HepG2 (cell line): ENCODE data around the gene HTRA3. TPM values are rescaled to one million over a fixed set of nuclear protein-coding genes. Genes with fewer than 3 reads are reported as not detected.

ENCODE experiments used
- CCDC6 ChIP-seq: sonication (generic); formaldehyde crosslinking; IDR thresholded peaks from 2 replicates; pipeline ENCODE4 v1.8.1; 2022; ENCODE audit warnings: mild to moderate bottlenecking, missing genetic modification reagents, moderate library complexity
- CREB1 ChIP-seq, 2 experiments: fragments of 450-650 bp in 1 of 2; IDR thresholded peaks; 2 replicates each; pipeline ENCODE4 v1.6.1; 2016 to 2017; ENCODE audit warnings: control low read depth in 1 of 2, mild to moderate bottlenecking in 1 of 2, missing compliant biosample characterization in 1 of 2, missing genetic modification characterization in 1 of 2
- GABPB1 ChIP-seq: IDR thresholded peaks from 2 replicates; pipeline ENCODE4 v1.6.1; 2016; ENCODE audit warnings: mild to moderate bottlenecking, missing genetic modification reagents, moderate library complexity, missing compliant biosample characterization
- NBN ChIP-seq: fragments of 450-650 bp; conservative IDR thresholded peaks from 2 replicates; pipeline ENCODE4 v1.6.1; 2017
- PRPF4 ChIP-seq: fragments of 200-400 bp; formaldehyde crosslinking; IDR thresholded peaks from 2 replicates; pipeline ENCODE4 v1.6.1; 2016; ENCODE audit warnings: low read length, low read depth; ENCODE audit not compliant: poor library complexity, severe bottlenecking
- RARA ChIP-seq: IDR thresholded peaks from 2 replicates; pipeline ENCODE4 v1.6.1; 2016; ENCODE audit warnings: missing genetic modification reagents, missing compliant biosample characterization
- RFX1 ChIP-seq: fragments of 450-650 bp; IDR thresholded peaks from 2 replicates; pipeline ENCODE4 v1.6.1; 2017
- SALL2 ChIP-seq: sonication (generic); formaldehyde crosslinking; IDR thresholded peaks from 2 replicates; pipeline ENCODE4 v1.8.1; 2023; ENCODE audit warnings: mild to moderate bottlenecking, missing genetic modification reagents, inconsistent platforms
- ZBTB1 ChIP-seq: sonication (generic); formaldehyde crosslinking; IDR thresholded peaks from 2 replicates; pipeline ENCODE4 v1.4.0; 2020; ENCODE audit warnings: missing genetic modification reagents, borderline replicate concordance
- ZFX ChIP-seq: sonication (generic); formaldehyde crosslinking; IDR thresholded peaks from 2 replicates; pipeline ENCODE4 v1.4.0; 2020; ENCODE audit warnings: mild to moderate bottlenecking, low read depth, missing genetic modification reagents, moderate library complexity
- ZKSCAN1 ChIP-seq: fragments of 150-350 bp; IDR thresholded peaks from 2 replicates; pipeline ENCODE4 v1.6.1; 2014; ENCODE audit warnings: low read length
- ZKSCAN8 ChIP-seq: IDR thresholded peaks from 2 replicates; pipeline ENCODE4 v1.6.1; 2016; ENCODE audit warnings: borderline replicate concordance, missing genetic modification reagents, missing compliant biosample characterization
- ZNF749 ChIP-seq: sonication (generic); formaldehyde crosslinking; IDR thresholded peaks from 2 replicates; pipeline ENCODE4 v1.8.0; 2022; ENCODE audit warnings: mild to moderate bottlenecking, missing genetic modification reagents, moderate library complexity, borderline replicate concordance
- ZNF83 ChIP-seq: sonication (generic); formaldehyde crosslinking; IDR thresholded peaks from 2 replicates; pipeline ENCODE4 v1.4.0; 2020; ENCODE audit warnings: missing genetic modification reagents, mild to moderate bottlenecking, borderline replicate concordance
- polyA plus RNA-seq, 8 experiments: library from polyadenylated mRNA; depleted of rRNA in 3 of 8; stranded (reverse) in 7 of 8; unstranded in 1 of 8; fragments of >200 nt; fragmentation: Illumina TruSeq in 4 of 8; extraction: Trizol in 4 of 8; gene quantifications; 2 replicates each; pipeline versions ENCODE4 v1.2.1 to v1.2.3, GENCODE V29; 2011 to 2016; ENCODE audit warnings: low read depth in 4 of 8, missing spikeins in 1 of 8, mixed read lengths in 1 of 8; ENCODE audit not compliant: insufficient read depth in 1 of 8
- total RNA-seq, 5 experiments: library from RNA; depleted of rRNA; stranded (reverse); fragments of >200 nt; fragmentation: Illumina TruSeq; extraction: Trizol; gene quantifications; 2 replicates each; pipeline ENCODE4 v1.2.3, GENCODE V29; 2016; ENCODE audit warnings: low read depth in 1 of 5
- TF ChIP-seq, protein P1 (sequence below): sonication (generic); formaldehyde crosslinking; IDR thresholded peaks from 2 replicates; pipeline ENCODE4 v1.4.0; 2020; ENCODE audit warnings: mild to moderate bottlenecking, missing genetic modification reagents
- TF ChIP-seq, protein P2 (sequence below): sonication (generic); formaldehyde crosslinking; IDR thresholded peaks from 2 replicates; pipeline ENCODE4 v1.9.0; 2022; ENCODE audit warnings: low read depth, missing genetic modification reagents

The HTRA3 gene
- total and polyA plus RNA-seq, 2 of the 13 experiments (the other 11 are each of a cell fraction or from before 2014, with no cell fraction given) = 0.17 TPM; not detected in 1

DNA sequence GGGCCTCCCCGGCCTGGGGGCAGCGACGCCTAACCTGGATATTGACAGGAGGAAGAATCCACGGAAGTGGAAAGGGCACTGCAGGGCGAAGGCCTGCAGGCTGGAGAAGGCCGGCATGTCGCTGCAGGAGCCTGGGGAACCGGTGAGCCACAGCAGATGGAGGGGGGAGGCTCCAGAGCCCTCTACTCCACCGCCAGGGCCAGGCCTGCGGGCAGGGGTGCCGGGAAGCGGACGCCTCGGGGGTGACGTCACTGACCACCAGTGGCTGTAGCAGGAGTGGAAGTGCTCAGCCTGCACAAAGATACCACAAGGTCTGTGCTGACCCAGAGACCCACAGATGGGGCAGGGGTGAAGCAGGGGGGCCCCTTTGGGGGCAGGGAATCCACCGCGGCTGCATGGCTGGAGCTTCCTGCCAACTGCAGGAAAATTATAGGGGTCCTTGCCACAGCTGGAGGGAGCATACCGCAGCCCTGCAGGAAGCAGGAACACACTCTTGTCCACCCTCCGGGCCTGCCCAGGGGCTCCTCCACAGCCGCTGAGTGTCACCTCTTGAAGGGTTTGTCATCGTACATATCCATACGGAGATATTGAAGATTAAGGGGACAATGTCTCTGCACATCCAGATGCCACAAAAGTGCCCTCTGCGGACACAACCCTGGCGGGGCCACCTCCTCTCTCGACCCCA is 7.6 kb upstream of the HTRA3 start (continued):
- TF ChIP-seq, protein P1, sequence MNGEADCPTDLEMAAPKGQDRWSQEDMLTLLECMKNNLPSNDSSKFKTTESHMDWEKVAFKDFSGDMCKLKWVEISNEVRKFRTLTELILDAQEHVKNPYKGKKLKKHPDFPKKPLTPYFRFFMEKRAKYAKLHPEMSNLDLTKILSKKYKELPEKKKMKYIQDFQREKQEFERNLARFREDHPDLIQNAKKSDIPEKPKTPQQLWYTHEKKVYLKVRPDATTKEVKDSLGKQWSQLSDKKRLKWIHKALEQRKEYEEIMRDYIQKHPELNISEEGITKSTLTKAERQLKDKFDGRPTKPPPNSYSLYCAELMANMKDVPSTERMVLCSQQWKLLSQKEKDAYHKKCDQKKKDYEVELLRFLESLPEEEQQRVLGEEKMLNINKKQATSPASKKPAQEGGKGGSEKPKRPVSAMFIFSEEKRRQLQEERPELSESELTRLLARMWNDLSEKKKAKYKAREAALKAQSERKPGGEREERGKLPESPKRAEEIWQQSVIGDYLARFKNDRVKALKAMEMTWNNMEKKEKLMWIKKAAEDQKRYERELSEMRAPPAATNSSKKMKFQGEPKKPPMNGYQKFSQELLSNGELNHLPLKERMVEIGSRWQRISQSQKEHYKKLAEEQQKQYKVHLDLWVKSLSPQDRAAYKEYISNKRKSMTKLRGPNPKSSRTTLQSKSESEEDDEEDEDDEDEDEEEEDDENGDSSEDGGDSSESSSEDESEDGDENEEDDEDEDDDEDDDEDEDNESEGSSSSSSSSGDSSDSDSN (CRISPR knock-in tag) = 0 out of 2 replicates have a peak, but pooled peaks have one; percentile 28
- TF ChIP-seq PRPF4 (no peak), RFX1 (no peak), ZKSCAN1 (no peak), SALL2 (CRISPR knock-in tag) (no peak), ZBTB1 (CRISPR knock-in tag) (no peak), CREB1 (IDR thresholded peaks at IDR 0.05) (peak; percentile 95), CREB1 (CRISPR knock-in tag; IDR thresholded peaks at IDR 0.05) (no peak), GABPB1 (CRISPR knock-in tag) (peak; percentile 29; the same call in 1 of the 2 replicates), NBN (no peak), ZNF749 (CRISPR knock-in tag) (no peak), ZNF83 (CRISPR knock-in tag) (no peak), ZFX (peak; percentile 42), CCDC6 (CRISPR knock-in tag) (no peak), RARA (CRISPR knock-in tag) (no peak), ZKSCAN8 (CRISPR knock-in tag) (no peak)
- TF ChIP-seq, protein P2, sequence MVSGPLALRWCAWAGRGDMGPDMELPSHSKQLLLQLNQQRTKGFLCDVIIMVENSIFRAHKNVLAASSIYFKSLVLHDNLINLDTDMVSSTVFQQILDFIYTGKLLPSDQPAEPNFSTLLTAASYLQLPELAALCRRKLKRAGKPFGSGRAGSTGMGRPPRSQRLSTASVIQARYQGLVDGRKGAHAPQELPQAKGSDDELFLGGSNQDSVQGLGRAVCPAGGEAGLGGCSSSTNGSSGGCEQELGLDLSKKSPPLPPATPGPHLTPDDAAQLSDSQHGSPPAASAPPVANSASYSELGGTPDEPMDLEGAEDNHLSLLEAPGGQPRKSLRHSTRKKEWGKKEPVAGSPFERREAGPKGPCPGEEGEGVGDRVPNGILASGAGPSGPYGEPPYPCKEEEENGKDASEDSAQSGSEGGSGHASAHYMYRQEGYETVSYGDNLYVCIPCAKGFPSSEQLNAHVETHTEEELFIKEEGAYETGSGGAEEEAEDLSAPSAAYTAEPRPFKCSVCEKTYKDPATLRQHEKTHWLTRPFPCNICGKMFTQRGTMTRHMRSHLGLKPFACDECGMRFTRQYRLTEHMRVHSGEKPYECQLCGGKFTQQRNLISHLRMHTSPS = 0 out of 2 replicates have a peak, but pooled peaks have one; percentile 27
